Activated naive CD4-positive, alpha-beta T cell treated with anti-CD3 and anti-CD28 coated beads, Interleukin-2, amount 50 U/mL, for 24 hours (primary cell): ENCODE results near the gene NGRN.
A peak's percentile ranks its signal among the peaks of the same experiment; 100 is the strongest.
"Not testable (repeated sequence)": the region's sequence is repeated elsewhere in the genome, so short reads cannot be mapped to it uniquely, and the experiment has no call there.

ENCODE experiments used
- H3K27ac Mint-ChIP-seq: one replicate; pipeline ENCODE4 v1.8.0; 2021; ENCODE audit warnings: mild to moderate bottlenecking, mixed read lengths
- H3K27me3 Mint-ChIP-seq: one replicate; pipeline ENCODE4 v1.8.0; 2021; ENCODE audit warnings: mixed read lengths
- H3K36me3 Mint-ChIP-seq: one replicate; pipeline ENCODE4 v1.8.0; 2021; ENCODE audit warnings: mixed read lengths
- H3K4me1 Mint-ChIP-seq: one replicate; pipeline ENCODE4 v1.8.0; 2021; ENCODE audit warnings: mixed read lengths
- H3K4me3 Mint-ChIP-seq: one replicate; pipeline ENCODE4 v1.8.0; 2021; ENCODE audit warnings: mild to moderate bottlenecking, mixed read lengths
- H3K9me3 Mint-ChIP-seq: one replicate; pipeline ENCODE4 v1.8.0; 2021; ENCODE audit warnings: mixed read lengths

Gene NGRN

DNA sequence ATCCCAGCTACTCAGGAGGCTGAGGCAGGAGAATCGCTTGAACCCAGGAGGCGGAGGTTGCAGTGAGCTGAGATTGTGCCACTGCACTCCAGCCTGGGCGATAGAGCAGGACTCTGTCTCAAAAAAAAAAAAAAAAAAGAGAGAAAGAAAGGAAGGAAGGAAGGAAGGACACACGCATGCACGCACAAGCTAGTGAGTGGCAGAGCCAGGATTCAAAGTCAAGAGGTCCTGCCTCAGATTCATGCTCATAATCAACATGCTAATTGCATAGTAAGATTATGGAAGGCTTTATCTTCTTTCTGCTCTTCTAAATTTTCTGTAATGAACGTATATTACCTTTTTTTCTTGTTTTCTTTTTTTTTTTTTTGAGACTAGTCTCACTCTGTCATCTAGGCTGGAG lies 4.7 kb upstream of the NGRN start:
- not testable (repeated sequence) for H3K36me3 Mint-ChIP-seq, H3K27me3 Mint-ChIP-seq, H3K9me3 Mint-ChIP-seq, H3K4me3 Mint-ChIP-seq, H3K27ac Mint-ChIP-seq
- H3K4me1 Mint-ChIP-seq: peaks cover 11% of the 10 kb centered on the region

GRCh38 chr15:90261811-90262210 lies 3.7 kb upstream of the NGRN start:
- Mint-ChIP-seq H3K27ac (no peak overlapping the region), H3K36me3 (no peaks in the 10 kb centered on the region), H3K9me3 (no peaks in the 10 kb centered on the region), H3K4me1 (peaks cover 11% of the 10 kb centered on the region), H3K27me3 (no peaks in the 10 kb centered on the region), H3K4me3 (no peak overlapping the region)

GRCh38 chr15:90262426-90262825 lies 3.0 kb upstream of the NGRN start:
- peaks cover 16% of the 10 kb centered on the region for H3K4me1 Mint-ChIP-seq
- H3K4me3 Mint-ChIP-seq: no peak overlapping the region
- H3K27ac Mint-ChIP-seq: no peak overlapping the region
- H3K36me3 Mint-ChIP-seq: no peaks in the 10 kb centered on the region
- no peaks in the 10 kb centered on the region for H3K9me3 Mint-ChIP-seq
- no peaks in the 10 kb centered on the region for H3K27me3 Mint-ChIP-seq

DNA sequence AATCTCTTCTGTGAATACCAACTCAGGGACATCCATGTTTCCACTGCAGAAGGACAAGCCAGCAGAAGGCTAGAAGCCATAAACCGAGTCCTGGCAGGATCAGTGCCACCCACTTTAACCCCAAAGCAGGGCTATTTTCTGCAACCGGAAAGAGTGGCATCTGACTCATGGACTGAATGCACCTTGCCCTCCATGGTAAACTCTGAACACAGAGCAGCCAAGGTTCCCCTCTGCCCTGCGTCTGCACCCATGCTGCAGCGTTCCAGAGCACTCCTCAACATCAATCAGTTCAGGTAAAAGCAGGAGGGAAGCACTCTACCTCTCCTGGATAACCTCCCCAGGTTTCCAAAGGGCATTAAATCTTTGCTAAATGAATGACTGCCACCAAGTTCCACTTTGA lies 801 bp upstream of the NGRN start:
- H3K4me3 Mint-ChIP-seq: peak overlapping the region; percentile 92
- peaks cover 8% of the 10 kb centered on the region for H3K36me3 Mint-ChIP-seq
- no peaks in the 10 kb centered on the region for H3K9me3 Mint-ChIP-seq
- H3K4me1 Mint-ChIP-seq: peaks cover 34% of the 10 kb centered on the region
- peak overlapping the region; percentile 99 for H3K27ac Mint-ChIP-seq
- H3K27me3 Mint-ChIP-seq: no peaks in the 10 kb centered on the region

GRCh38 chr15:90266061-90266431 lies 574 bp downstream of the NGRN start:
- Mint-ChIP-seq H3K4me1 (peaks cover 48% of the 10 kb centered on the region), H3K4me3 (peak overlapping the region; percentile 92), H3K36me3 (peaks cover 11% of the 10 kb centered on the region), H3K9me3 (no peaks in the 10 kb centered on the region), H3K27ac (peak overlapping the region; percentile 99), H3K27me3 (no peaks in the 10 kb centered on the region)

- peak overlapping the region; percentile 92 for H3K4me3 Mint-ChIP-seq
- H3K27me3 Mint-ChIP-seq: no peaks in the 10 kb centered on the region
- peaks cover 13% of the 10 kb centered on the region for H3K36me3 Mint-ChIP-seq
- no peaks in the 10 kb centered on the region for H3K9me3 Mint-ChIP-seq
- peaks cover 52% of the 10 kb centered on the region for H3K4me1 Mint-ChIP-seq
- H3K27ac Mint-ChIP-seq: peak overlapping the region; percentile 99
Measured at GRCh38 chr15:90266485-90266884, 1.0 kb downstream of the NGRN start.

GRCh38 chr15:90268415-90268814 lies 2.9 kb downstream of the NGRN start:
- Mint-ChIP-seq H3K9me3 (no peaks in the 10 kb centered on the region), H3K27ac (peak overlapping the region; percentile 93), H3K4me1 (peaks cover 68% of the 10 kb centered on the region), H3K36me3 (peaks cover 18% of the 10 kb centered on the region), H3K4me3 (peak overlapping the region; percentile 95), H3K27me3 (no peaks in the 10 kb centered on the region)

DNA sequence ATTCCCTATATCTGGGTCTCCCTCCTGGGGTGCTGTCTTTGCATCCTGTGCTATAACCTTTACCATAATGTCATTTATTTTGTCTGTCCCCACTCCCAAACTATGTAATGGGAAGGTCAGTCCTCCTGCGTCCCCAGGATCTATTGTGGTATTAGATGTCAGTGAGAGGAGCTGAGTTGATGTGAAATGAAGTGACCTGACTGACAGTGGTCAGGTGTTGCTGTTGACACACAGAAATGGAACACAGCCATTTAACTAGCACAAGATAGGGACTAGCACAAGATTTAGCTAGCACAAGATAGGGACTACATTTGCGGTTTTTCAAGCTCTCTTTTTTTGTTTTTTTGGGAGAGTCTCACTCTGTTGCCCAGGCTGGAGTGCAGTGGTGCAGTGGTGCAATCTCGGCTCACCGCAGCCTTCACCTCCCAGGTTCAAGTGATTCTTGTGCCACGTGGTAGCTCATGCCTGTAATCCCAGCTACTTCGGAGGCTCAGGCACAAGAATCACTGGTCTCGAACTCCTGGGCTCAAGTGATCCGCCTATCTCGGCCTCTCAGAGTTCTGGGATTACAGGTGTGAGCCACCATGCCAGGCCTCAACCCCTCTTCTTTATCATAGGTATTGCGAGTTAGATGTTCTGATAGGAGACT lies 5.2 kb downstream of the NGRN start:
- Mint-ChIP-seq H3K4me3 (peak overlapping the region; percentile 60), H3K36me3 (peaks cover 25% of the 10 kb centered on the region), H3K9me3 (no peaks in the 10 kb centered on the region), H3K27ac (peak overlapping the region; percentile 73), H3K4me1 (peaks cover 62% of the 10 kb centered on the region), H3K27me3 (no peaks in the 10 kb centered on the region)

- Mint-ChIP-seq H3K36me3 (peaks cover 26% of the 10 kb centered on the region), H3K9me3 (no peaks in the 10 kb centered on the region), H3K4me1 (peaks cover 66% of the 10 kb centered on the region), H3K27me3 (no peaks in the 10 kb centered on the region), H3K27ac (peak overlapping the region; percentile 74), H3K4me3 (no peak overlapping the region)
Measured at GRCh38 chr15:90271459-90272166, 6.1 kb downstream of the NGRN start.

DNA sequence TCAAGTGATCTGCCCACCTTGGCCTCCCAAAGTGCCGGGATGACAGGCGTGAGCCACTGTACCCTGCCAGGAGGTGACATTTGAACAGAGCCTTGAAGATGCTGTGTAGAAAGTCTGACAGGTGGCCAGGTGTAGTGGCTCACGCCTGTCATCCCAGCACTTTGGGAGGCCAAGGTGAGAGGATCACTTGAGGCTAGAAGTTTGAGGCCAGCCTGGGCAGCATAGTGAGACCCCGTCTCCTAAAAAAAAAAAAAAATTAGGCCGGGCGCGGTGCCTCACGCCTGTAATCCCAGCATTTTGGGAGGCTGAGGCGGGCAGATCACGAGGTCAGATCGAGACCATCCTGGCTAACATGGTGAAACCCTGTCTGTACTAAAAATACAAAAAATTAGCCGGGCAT lies 13.0 kb downstream of the NGRN start:
- H3K27ac Mint-ChIP-seq, H3K27me3 Mint-ChIP-seq, H3K4me1 Mint-ChIP-seq, H3K36me3 Mint-ChIP-seq, H3K9me3 Mint-ChIP-seq, H3K4me3 Mint-ChIP-seq: not testable (repeated sequence)

- not testable (repeated sequence) for H3K4me3 Mint-ChIP-seq, H3K36me3 Mint-ChIP-seq, H3K27me3 Mint-ChIP-seq, H3K4me1 Mint-ChIP-seq, H3K9me3 Mint-ChIP-seq, H3K27ac Mint-ChIP-seq
Measured at GRCh38 chr15:90280743-90281142, 15.3 kb downstream of the NGRN start.

- H3K36me3 Mint-ChIP-seq, H3K4me1 Mint-ChIP-seq, H3K27ac Mint-ChIP-seq, H3K4me3 Mint-ChIP-seq, H3K9me3 Mint-ChIP-seq, H3K27me3 Mint-ChIP-seq: not testable (repeated sequence)
Measured at GRCh38 chr15:90281637-90282036, 16.2 kb downstream of the NGRN start.

GRCh38 chr15:90286678-90287077 lies 21.2 kb downstream of the NGRN start:
- no peak overlapping the region for H3K4me3 Mint-ChIP-seq
- H3K36me3 Mint-ChIP-seq: no peaks in the 10 kb centered on the region
- no peaks in the 10 kb centered on the region for H3K27me3 Mint-ChIP-seq
- H3K27ac Mint-ChIP-seq: no peak overlapping the region
- H3K9me3 Mint-ChIP-seq: no peaks in the 10 kb centered on the region
- H3K4me1 Mint-ChIP-seq: no peaks in the 10 kb centered on the region

- Mint-ChIP-seq H3K4me1 (no peaks in the 10 kb centered on the region), H3K4me3 (no peak overlapping the region), H3K36me3 (no peaks in the 10 kb centered on the region), H3K27me3 (no peaks in the 10 kb centered on the region), H3K27ac (no peak overlapping the region), H3K9me3 (no peaks in the 10 kb centered on the region)
Measured at GRCh38 chr15:90287101-90287500, 21.6 kb downstream of the NGRN start.

DNA sequence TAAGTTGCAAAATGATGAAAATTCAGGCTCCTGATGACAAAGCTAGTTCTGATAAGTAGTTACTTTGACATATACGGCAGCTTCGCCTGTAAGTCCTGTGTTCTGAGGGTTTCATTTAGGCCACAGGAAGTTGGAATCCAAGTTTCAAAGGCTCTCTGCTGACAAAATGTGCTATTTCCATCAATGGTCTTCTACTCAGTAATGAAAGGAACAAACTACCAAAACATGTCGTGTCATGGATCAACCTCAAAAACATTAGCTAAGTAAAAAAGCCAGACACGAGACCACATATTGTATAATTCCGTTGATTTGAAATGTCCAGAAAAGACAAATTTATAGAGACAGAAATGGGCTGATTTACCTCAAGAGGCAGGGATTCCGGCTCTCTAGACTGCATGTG lies 22.5 kb downstream of the NGRN start:
- Mint-ChIP-seq H3K27me3 (no peaks in the 10 kb centered on the region), H3K36me3 (no peaks in the 10 kb centered on the region), H3K4me1 (no peaks in the 10 kb centered on the region), H3K9me3 (no peaks in the 10 kb centered on the region), H3K27ac (no peak overlapping the region), H3K4me3 (no peak overlapping the region)

DNA sequence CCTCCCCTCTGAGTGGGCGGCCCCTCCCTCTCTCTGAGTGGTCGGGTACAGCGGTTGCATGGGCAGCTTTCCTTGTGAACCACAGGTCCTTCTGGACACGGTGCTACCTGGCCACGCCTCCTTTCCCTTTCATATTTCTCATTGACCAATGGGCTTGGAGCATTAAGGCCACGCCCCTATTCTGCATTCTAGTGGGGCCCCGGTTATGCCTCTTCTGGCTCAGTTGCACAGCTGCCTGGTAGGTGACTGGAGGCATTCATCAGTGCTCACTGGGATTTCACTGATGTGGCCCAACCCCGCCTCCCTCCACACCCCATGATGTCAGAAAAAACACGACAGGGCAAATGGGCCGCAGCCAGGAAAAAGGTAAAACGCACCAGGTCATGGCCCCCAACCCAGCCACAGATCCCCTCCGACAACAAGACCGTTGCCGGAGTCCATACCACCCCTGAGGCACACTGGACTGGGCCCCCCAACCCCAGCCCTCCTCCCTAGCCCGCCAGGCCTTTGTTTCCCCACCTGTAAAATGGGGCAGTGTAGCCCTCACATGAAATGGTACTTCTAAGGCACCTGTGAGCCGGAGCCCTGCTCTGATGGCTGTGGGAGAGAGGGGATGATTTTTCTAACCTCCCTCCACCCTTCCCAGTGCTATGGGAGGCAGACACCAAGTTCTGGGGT lies 26.3 kb downstream of the NGRN start:
- H3K9me3 Mint-ChIP-seq: no peaks in the 10 kb centered on the region
- H3K4me3 Mint-ChIP-seq: no peak overlapping the region
- H3K27me3 Mint-ChIP-seq: no peaks in the 10 kb centered on the region
- no peaks in the 10 kb centered on the region for H3K36me3 Mint-ChIP-seq
- no peak overlapping the region for H3K27ac Mint-ChIP-seq
- H3K4me1 Mint-ChIP-seq: peaks cover 5% of the 10 kb centered on the region
